GM12878 (cell line): ENCODE measurements around the gene SIGLEC10. TPM values are rescaled to one million over a fixed set of nuclear protein-coding genes. Genes with fewer than 3 reads are reported as not detected.
A peak's percentile ranks its signal among the peaks of the same experiment; 100 is the strongest.

ENCODE experiments used
- ATAC-seq: fragments of 200-7000 bp; cut with Tn5 transposase; 3 replicates; pipeline ENCODE4 v1.9.1; 2020; ENCODE audit warnings: mild to moderate bottlenecking, moderate library complexity
- BruUV-seq: library from RNA; stranded (reverse); fragments of 400-500 nt; replicated peaks from 2 replicates; lab custom pipeline; 2021; lab: Mats Ljungman, UMichigan
- CTCF ChIA-PET: fragments of 300-600 bp; sonication (Branson Sonifier 250); formaldehyde crosslinking; extraction: SDS; loops from one replicate; lab custom pipeline; 2021; ENCODE audit warnings: inconsistent platforms; lab: Yijun Ruan, JAX
- POLR2A ChIA-PET: fragments of 350-600 bp; formaldehyde crosslinking; extraction: SDS; loops from one replicate; lab custom pipeline; 2021; ENCODE audit warnings: inconsistent platforms; lab: Charles Lee
- RAD21 ChIA-PET: fragments of 300-600 bp; sonication (Branson Sonifier 250); formaldehyde crosslinking; loops from one replicate; lab custom pipeline; 2023; ENCODE audit warnings: antibody characterized with exemption; ENCODE audit not compliant: unreplicated experiment; lab: Charles Lee
- SMC1A ChIA-PET: fragments of 300-600 bp; sonication (Branson Sonifier 250); formaldehyde crosslinking; loops from one replicate; lab custom pipeline; 2023; ENCODE audit not compliant: unreplicated experiment, uncharacterized antibody; lab: Charles Lee
- DNase-seq: peaks from one replicate; pipeline ENCODE4 v3.0.0-alpha.2; 2011; ENCODE audit warnings: low read depth, low spot score
- FAIRE-seq: peaks from 3 replicates; lab custom pipeline; 2011; peaks lifted over from hg19 to GRCh38; lab: Jason Lieb, UNC
- H2AFZ ChIP-seq: 2 replicates; pipeline ENCODE4 v1.6.0; 2011; ENCODE audit warnings: low read depth, low read length, control low read depth; ENCODE audit not compliant: control insufficient read depth
- H3K27ac ChIP-seq: 2 replicates; pipeline ENCODE4 v1.5.1; 2011; ENCODE audit warnings: control low read depth; ENCODE audit not compliant: control insufficient read depth, insufficient read depth
- H3K27me3 ChIP-seq, 2 experiments: replicated peaks in 1 of 2; 2 replicates each; pipeline versions ENCODE4 v1.6.0 to v1.6.1; 2011; ENCODE audit warnings: low read length in 1 of 2; ENCODE audit not compliant: control insufficient read depth in 2 of 2, insufficient read depth in 2 of 2
- H3K36me3 ChIP-seq, 2 experiments: 2 replicates each; pipeline ENCODE4 v1.5.1; 2011; ENCODE audit warnings: low read length in 1 of 2; ENCODE audit not compliant: control insufficient read depth in 2 of 2, insufficient read depth in 2 of 2
- H3K4me1 ChIP-seq: 2 replicates; pipeline ENCODE4 v1.6.1; 2011; ENCODE audit warnings: mild to moderate bottlenecking, low read length, moderate library complexity, mixed read lengths; ENCODE audit not compliant: control insufficient read depth, insufficient read depth
- H3K4me2 ChIP-seq: 2 replicates; pipeline ENCODE4 v1.6.0; 2011; ENCODE audit warnings: control low read depth; ENCODE audit not compliant: control insufficient read depth, insufficient read depth
- H3K4me3 ChIP-seq: fragments of 200-600 bp; sonication (generic); 2 replicates; pipeline ENCODE4 v1.5.1; 2016
- H3K79me2 ChIP-seq: 2 replicates; pipeline ENCODE4 v1.6.0; 2011; ENCODE audit warnings: low read length; ENCODE audit not compliant: control insufficient read depth, insufficient read depth
- H3K9ac ChIP-seq: 2 replicates; pipeline ENCODE4 v1.8.0; 2011; ENCODE audit warnings: low read length, control low read depth, mixed read lengths; ENCODE audit not compliant: control insufficient read depth, insufficient read depth
- H3K9me3 ChIP-seq: replicated peaks from 3 replicates; pipeline ENCODE4 v1.5.1; 2011; ENCODE audit warnings: mild to moderate bottlenecking, low read length; ENCODE audit not compliant: control insufficient read depth, insufficient read depth
- H4K20me1 ChIP-seq: 2 replicates; pipeline ENCODE4 v1.6.0; 2011; ENCODE audit not compliant: control insufficient read depth, insufficient read depth
- ASH2L ChIP-seq: fragments of 300-600, 200-600 bp; sonication (generic); IDR thresholded peaks from 2 replicates; pipeline ENCODE4 v1.6.1; 2017; ENCODE audit warnings: low read depth, mild to moderate bottlenecking, borderline replicate concordance
- CBX3 ChIP-seq: fragments of 200-600 bp; sonication (generic); IDR thresholded peaks from 2 replicates; pipeline ENCODE4 v1.6.1; 2016; ENCODE audit warnings: low read depth, borderline replicate concordance
- CEBPB ChIP-seq, 2 experiments: fragments of 150-350 bp in 1 of 2; IDR thresholded peaks; 2 replicates each; pipeline ENCODE4 v1.6.1; 2012 to 2014; ENCODE audit warnings: low read depth in 2 of 2, low read length in 2 of 2, borderline replicate concordance in 1 of 2, inconsistent platforms in 1 of 2
- CHD1 ChIP-seq: IDR thresholded peaks from 2 replicates; pipeline ENCODE4 v1.6.1; 2012; ENCODE audit warnings: low read depth, low read length, improper control_type of control experiment
- IKZF1 ChIP-seq: fragments of 450-650 bp; conservative IDR thresholded peaks from 2 replicates; pipeline ENCODE4 v1.6.1; 2017; ENCODE audit warnings: antibody characterized with exemption, mild to moderate bottlenecking
- KAT2A ChIP-seq: conservative IDR thresholded peaks from 2 replicates; pipeline ENCODE4 v1.6.1; 2011; ENCODE audit warnings: low read depth, low read length; ENCODE audit not compliant: control insufficient read depth
- KLF5 ChIP-seq: fragments of 450-650 bp; IDR thresholded peaks from 2 replicates; pipeline ENCODE4 v1.6.1; 2014; ENCODE audit warnings: mild to moderate bottlenecking; ENCODE audit not compliant: partially characterized antibody
- MTA3 ChIP-seq: IDR thresholded peaks from 2 replicates; pipeline ENCODE4 v1.6.1; 2012; ENCODE audit warnings: low read length, inconsistent platforms, borderline replicate concordance
- MYB ChIP-seq: fragments of 150-350 bp; IDR thresholded peaks from 2 replicates; pipeline ENCODE4 v1.6.1; 2014; ENCODE audit warnings: mild to moderate bottlenecking, low read depth, low read length, borderline replicate concordance
- RUNX3 ChIP-seq: IDR thresholded peaks from 2 replicates; pipeline ENCODE4 v1.6.1; 2012; ENCODE audit warnings: low read length, inconsistent platforms
- SMAD1 ChIP-seq: fragments of 450-650 bp; IDR thresholded peaks from 2 replicates; pipeline ENCODE4 v1.6.1; 2018; ENCODE audit warnings: mild to moderate bottlenecking, low read depth; ENCODE audit not compliant: partially characterized antibody
- STAT1 ChIP-seq: fragments of 450-650 bp; conservative IDR thresholded peaks from 2 replicates; pipeline ENCODE4 v1.6.1; 2014; ENCODE audit warnings: antibody characterized with exemption, mild to moderate bottlenecking
- STAT3 ChIP-seq: IDR thresholded peaks from 2 replicates; pipeline ENCODE4 v1.6.1; 2011; ENCODE audit warnings: low read depth, low read length, improper control_type of control experiment
- TARDBP ChIP-seq: IDR thresholded peaks from 2 replicates; pipeline ENCODE4 v1.6.1; 2016; ENCODE audit warnings: borderline replicate concordance
- YY1 ChIP-seq: IDR thresholded peaks from 2 replicates; pipeline ENCODE4 v1.6.1; 2011; ENCODE audit warnings: low read depth, mild to moderate bottlenecking, low read length
- ZNF384 ChIP-seq: IDR thresholded peaks from 2 replicates; pipeline ENCODE4 v1.6.1; 2012; ENCODE audit warnings: low read depth, mild to moderate bottlenecking, low read length, improper control_type of control experiment, borderline replicate concordance
- ZNF687 ChIP-seq: fragments of 450-650 bp; IDR thresholded peaks from 2 replicates; pipeline ENCODE4 v1.6.1; 2017; ENCODE audit warnings: mild to moderate bottlenecking, moderate library complexity
- WGBS: methylation state at CpG from one replicate; pipeline ENCODE4 v1.1.6; 2016; ENCODE audit warnings: low lambda C conversion rate; ENCODE audit not compliant: insufficient replicate concordance, insufficient coverage; ENCODE audit errors: missing lambda C conversion rate; 5-methylcytosine and 5-hydroxymethylcytosine counted together
- in situ Hi-C: fragments of 300-500 bp; cut with MboI; formaldehyde crosslinking; loops from 9 replicates; pipeline ENCODE4 v1.14.3; 2018; ENCODE audit warnings: mixed read lengths
- intact Hi-C: fragments of 100-400 bp; cut with micrococcal nuclease; formaldehyde crosslinking; loops from one replicate; pipeline ENCODE4 v1.14.2; 2022; ENCODE audit not compliant: unreplicated experiment
- polyA plus RNA-seq, 11 experiments: library from polyadenylated mRNA; depleted of rRNA in 4 of 11; unstranded in 6 of 11; stranded (reverse) in 5 of 11; fragments of >200 nt; fragmentation: Nextera tagmentation in 4 of 11; fragmentation: Illumina TruSeq in 1 of 11; extraction: Ambion mirVana in 4 of 11; extraction: Trizol in 1 of 11; gene quantifications; 1 replicate in 1 of 11; 2 replicates in 10 of 11; pipeline versions ENCODE4 v1.2.1 to v1.2.3, GENCODE V29; 2011 to 2016; ENCODE audit warnings: inconsistent platforms in 2 of 11, missing spikeins in 2 of 11, low read depth in 1 of 11
- total RNA-seq, 4 experiments: library from RNA; depleted of rRNA in 3 of 4; stranded (reverse); fragments of >200 nt in 3 of 4; fragmentation: Illumina TruSeq in 1 of 4; extraction: Trizol in 1 of 4; gene quantifications; 2 replicates each; pipeline versions ENCODE4 v1.2.1 to v1.2.3, GENCODE V29; 2013 to 2021

SIGLEC10 gene
- total and polyA plus RNA-seq, 10 of the 15 experiments (the other 5 are each of a cell fraction or from before 2014, with no cell fraction given): 2.3 to 16.8 (median 7.8) TPM

DNA sequence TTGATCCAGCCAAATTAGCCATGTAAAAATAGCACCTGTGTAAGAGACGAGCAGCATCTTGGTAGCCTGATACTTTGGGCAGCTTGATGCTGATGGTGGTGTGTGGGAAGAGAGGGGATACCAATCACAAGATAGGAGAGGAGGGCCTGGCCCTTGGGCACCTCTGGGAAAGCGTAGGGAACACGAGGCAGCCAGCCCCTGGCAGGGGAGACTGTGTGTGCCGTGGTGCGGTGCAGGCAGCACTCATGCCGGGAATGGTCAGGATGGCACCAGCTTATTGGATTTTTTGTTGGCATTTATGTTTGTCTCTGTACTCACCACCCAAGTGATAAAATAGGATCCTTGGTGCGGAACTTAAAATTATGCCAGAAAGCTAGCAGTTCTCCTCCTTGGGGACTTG is 30.6 kb upstream of the SIGLEC10 start:
- in situ Hi-C loops: no loop called here
- WGBS: 57% methylated on average over 7 of the region's 7 CpGs
- no TSS peak for BruUV-seq
- Histone ChIP-seq H3K27me3 (no peaks in the 10 kb centered on the region; a peak in 1 of 4 replicates), H3K79me2 (no peaks in the 10 kb centered on the region), H2AFZ (no peak overlapping the region), H3K27ac (no peak overlapping the region), H3K36me3 (no peaks in the 10 kb centered on the region), H3K4me2 (peak overlapping the region; percentile 2; the same call in 1 of the 2 replicates), H3K9ac (no peak overlapping the region), H3K4me1 (peaks cover 5% of the 10 kb centered on the region; the same call in 1 of the 2 replicates), H4K20me1 (no peaks in the 10 kb centered on the region)
- RAD21 ChIA-PET: no interaction called here
- intact Hi-C loops: no loop called here
- CTCF ChIA-PET: interaction anchor here (1.1 to 1.5 kb wide), 2 partner anchors 152 to 209 kb away, joined by 3 to 4 read pairs; no protein-coding TSS in a partner anchor
- no peak for DNase-seq
- ATAC-seq: no peak
- FAIRE-seq: no peak
- TF ChIP-seq KLF5 (no peak), MYB (no peak), KAT2A (no peak), SMAD1 (no peak), MTA3 (no peak), CBX3 (no peak), RUNX3 (no peak), STAT1 (no peak), IKZF1 (no peak), ASH2L (no peak), ZNF384 (no peak), YY1 (no peak), CEBPB (IDR thresholded peaks at IDR 0.05; ENCODE audit: borderline replicate concordance in 1 of 2, low read depth in 2 of 2, low read length in 2 of 2) (no peak), CHD1 (no peak), TARDBP (no peak), STAT3 (no peak), ZNF687 (no peak)
- TF ChIP-seq, all 136 proteins: peak for 0
- POLR2A ChIA-PET: no interaction called here
- SMC1A ChIA-PET: interaction anchor here (1.7 to 2.3 kb wide), 2 partner anchors 30 to 52 kb away, joined by 4 to 8 read pairs; partner anchors contain the start of gene SIGLEC10
- Histone ChIP-seq H3K9me3 (no peaks in the 10 kb centered on the region; the same call in 2 of the 3 replicates), H3K4me3 (no peak overlapping the region)
